Mesenchymal stem cell (in vitro differentiated cells and primary cell): Measurements from ENCODE around the gene IFT25.

Experiments used
- DNase-seq: peaks from one replicate; pipeline ENCODE4 v3.0.0-alpha.2; 2013
- H2AFZ ChIP-seq: one replicate; pipeline ENCODE4 v1.6.1; 2013; ENCODE audit warnings: low read depth, mild to moderate bottlenecking, control low read depth, inconsistent platforms, low read length, moderate library complexity
- H2AK5ac ChIP-seq: 2 replicates; pipeline ENCODE4 v1.6.1; 2013; ENCODE audit warnings: low read length, moderate library complexity, mild to moderate bottlenecking, inconsistent platforms; ENCODE audit not compliant: severe bottlenecking
- H2BK120ac ChIP-seq: one replicate; pipeline ENCODE4 v1.6.1; 2013; ENCODE audit warnings: low read depth, mild to moderate bottlenecking, inconsistent platforms, low read length, moderate library complexity
- H2BK12ac ChIP-seq, 2 experiments: one replicate each; pipeline ENCODE4 v1.6.1; 2013; ENCODE audit warnings: inconsistent platforms in 2 of 2, low read length in 2 of 2, mild to moderate bottlenecking in 2 of 2, moderate library complexity in 2 of 2, control low read depth in 1 of 2
- H2BK15ac ChIP-seq: one replicate; pipeline ENCODE4 v1.6.1; 2013; ENCODE audit warnings: mild to moderate bottlenecking, low read depth, inconsistent platforms; ENCODE audit not compliant: poor library complexity, severe bottlenecking
- H2BK5ac ChIP-seq: 2 replicates; pipeline ENCODE4 v1.6.1; 2013; ENCODE audit warnings: low read depth, mild to moderate bottlenecking, low read length, control low read depth, inconsistent platforms; ENCODE audit not compliant: poor library complexity, severe bottlenecking
- H3K14ac ChIP-seq, 2 experiments: one replicate each; pipeline ENCODE4 v1.6.1; 2013; ENCODE audit warnings: inconsistent platforms in 2 of 2, low read length in 2 of 2, control low read depth in 1 of 2, mild to moderate bottlenecking in 1 of 2, moderate library complexity in 1 of 2
- H3K18ac ChIP-seq, 2 experiments: one replicate each; pipeline ENCODE4 v1.6.1; 2013; ENCODE audit warnings: inconsistent platforms in 2 of 2, low read length in 2 of 2, control low read depth in 1 of 2, low read depth in 1 of 2, mild to moderate bottlenecking in 1 of 2
- H3K23ac ChIP-seq, 2 experiments: one replicate each; pipeline ENCODE4 v1.6.1; 2013; ENCODE audit warnings: inconsistent platforms in 2 of 2, low read length in 2 of 2, mild to moderate bottlenecking in 2 of 2, moderate library complexity in 2 of 2, control low read depth in 1 of 2
- H3K27ac ChIP-seq: 2 replicates; pipeline ENCODE4 v1.5.1; 2013; ENCODE audit warnings: mild to moderate bottlenecking, moderate library complexity, low read length, control low read depth, inconsistent platforms; ENCODE audit not compliant: poor library complexity, severe bottlenecking
- H3K27me3 ChIP-seq, 2 experiments: 2 replicates each; pipeline versions ENCODE4 v1.6.1 to v1.7.0; 2013; ENCODE audit warnings: low read length in 2 of 2, mild to moderate bottlenecking in 2 of 2, moderate library complexity in 2 of 2, control low read depth in 1 of 2, inconsistent platforms in 1 of 2; ENCODE audit not compliant: control insufficient read depth in 1 of 2, insufficient read depth in 1 of 2
- H3K36me3 ChIP-seq, 2 experiments: 2 replicates each; pipeline versions ENCODE4 v1.6.1 to v1.7.0; 2013; ENCODE audit warnings: low read length in 2 of 2, control low read depth in 1 of 2, inconsistent platforms in 1 of 2, low read depth in 1 of 2, mild to moderate bottlenecking in 1 of 2; ENCODE audit not compliant: insufficient read depth in 2 of 2, control insufficient read depth in 1 of 2
- H3K4ac ChIP-seq, 2 experiments: one replicate each; pipeline ENCODE4 v1.6.1; 2013; ENCODE audit warnings: inconsistent platforms in 2 of 2, low read length in 2 of 2, mild to moderate bottlenecking in 2 of 2, moderate library complexity in 2 of 2, control low read depth in 1 of 2, low read depth in 1 of 2
- H3K4me1 ChIP-seq: 2 replicates; pipeline ENCODE4 v1.6.1; 2013; ENCODE audit warnings: low read depth, low read length, control low read depth; ENCODE audit not compliant: control insufficient read depth, insufficient read depth
- H3K4me2 ChIP-seq: 2 replicates; pipeline ENCODE4 v1.6.1; 2013; ENCODE audit warnings: low read length, mild to moderate bottlenecking, inconsistent platforms; ENCODE audit not compliant: poor library complexity, severe bottlenecking
- H3K4me3 ChIP-seq, 2 experiments: 2 replicates each; pipeline versions ENCODE4 v1.5.1 to v1.7.0; 2013; ENCODE audit warnings: low read length in 2 of 2, mild to moderate bottlenecking in 2 of 2, control low read depth in 1 of 2, low read depth in 1 of 2; ENCODE audit not compliant: insufficient read depth in 1 of 2
- H3K79me1 ChIP-seq: replicated peaks from 2 replicates; pipeline ENCODE4 v1.6.1; 2013; ENCODE audit warnings: mild to moderate bottlenecking, control low read depth, low read length, inconsistent platforms; ENCODE audit not compliant: poor library complexity, severe bottlenecking
- H3K9ac ChIP-seq: 2 replicates; pipeline ENCODE4 v1.7.0; 2013; ENCODE audit warnings: mild to moderate bottlenecking, low read length, moderate library complexity
- H3K9me3 ChIP-seq: 2 replicates; pipeline ENCODE4 v1.7.0; 2013; ENCODE audit warnings: mild to moderate bottlenecking, low read length; ENCODE audit not compliant: control insufficient read depth
- H4K8ac ChIP-seq: one replicate; pipeline ENCODE4 v1.6.1; 2013; ENCODE audit warnings: inconsistent platforms, mild to moderate bottlenecking, low read length, moderate library complexity
- H4K91ac ChIP-seq: one replicate; pipeline ENCODE4 v1.6.1; 2013; ENCODE audit warnings: mild to moderate bottlenecking, low read length, inconsistent platforms
- WGBS: methylation state at CpG from one replicate; pipeline ENCODE4 v1.1.7; 2013; ENCODE audit warnings: mixed read lengths; 5-methylcytosine and 5-hydroxymethylcytosine counted together

The IFT25 gene

GRCh38 chr1:53964109-53964508, 18.6 kb upstream of the IFT25 start:
- H3K4me3 ChIP-seq, result no peak overlapping the region

GRCh38 chr1:53963460-53963859, 18.0 kb upstream of the IFT25 start:
- H3K14ac ChIP-seq, result no peak overlapping the region
- no peaks in the 10 kb centered on the region for H3K27me3 ChIP-seq
- no peaks in the 10 kb centered on the region for H3K9me3 ChIP-seq
- peaks cover 5% of the 10 kb centered on the region for H3K4me1 ChIP-seq
- H4K8ac ChIP-seq, result no peak overlapping the region
- no peak overlapping the region for H2AFZ ChIP-seq
- H4K91ac ChIP-seq, result no peak overlapping the region
- WGBS, result 97% methylated on average over 4 of the region's 4 CpGs
- no peak overlapping the region for H2BK15ac ChIP-seq
- no peak overlapping the region for H3K9ac ChIP-seq
- H2BK5ac ChIP-seq, result no peak overlapping the region
- no peak for DNase-seq
- no peak overlapping the region for H2AK5ac ChIP-seq
- H3K4ac ChIP-seq, result no peak overlapping the region
- H3K23ac ChIP-seq, result no peak overlapping the region
- peaks cover 15% of the 10 kb centered on the region for H3K79me1 ChIP-seq
- H3K27ac ChIP-seq, result no peak overlapping the region
- H2BK120ac ChIP-seq, result no peak overlapping the region
- no peak overlapping the region for H3K4me2 ChIP-seq
- no peak overlapping the region for H3K4me3 ChIP-seq
- peaks cover 35 to 88% of the 10 kb centered on the region in 2 experiments for H3K36me3 ChIP-seq
- no peak overlapping the region for H3K18ac ChIP-seq
- no peak overlapping the region for H2BK12ac ChIP-seq

More at GRCh38 chr1:53964109-53964508, 18.6 kb upstream of the IFT25 start:
- H2BK15ac ChIP-seq, result no peak overlapping the region
- no peak overlapping the region for H3K18ac ChIP-seq
- peaks cover 30 to 86% of the 10 kb centered on the region in 2 experiments for H3K36me3 ChIP-seq
- no peak overlapping the region for H2BK120ac ChIP-seq
- no peaks in the 10 kb centered on the region for H3K9me3 ChIP-seq
- no peak overlapping the region for H3K14ac ChIP-seq
- no peak overlapping the region for H2BK12ac ChIP-seq
- H3K4me1 ChIP-seq, result peaks cover 5% of the 10 kb centered on the region
- no peak overlapping the region for H3K4ac ChIP-seq
- H3K4me2 ChIP-seq, result no peak overlapping the region
- H3K23ac ChIP-seq, result no peak overlapping the region
- no peaks in the 10 kb centered on the region for H3K27me3 ChIP-seq
- 96% methylated on average over 5 of the region's 5 CpGs for WGBS
- H3K9ac ChIP-seq, result no peak overlapping the region
- peaks cover 13% of the 10 kb centered on the region for H3K79me1 ChIP-seq
- no peak overlapping the region for H3K27ac ChIP-seq
- no peak overlapping the region for H4K8ac ChIP-seq
- H2AK5ac ChIP-seq, result no peak overlapping the region
- no peak overlapping the region for H4K91ac ChIP-seq
- H2AFZ ChIP-seq, result no peak overlapping the region
- H2BK5ac ChIP-seq, result no peak overlapping the region
- no peak for DNase-seq

GRCh38 chr1:53962395-53962794, 16.9 kb upstream of the IFT25 start:
- peaks cover 3% of the 10 kb centered on the region for H3K4me1 ChIP-seq
- H3K18ac ChIP-seq, result no peak overlapping the region
- no peak overlapping the region for H2BK15ac ChIP-seq
- H3K27me3 ChIP-seq, result no peaks in the 10 kb centered on the region
- H4K8ac ChIP-seq, result no peak overlapping the region
- H3K4me2 ChIP-seq, result no peak overlapping the region
- no peak overlapping the region for H3K9ac ChIP-seq
- no peak overlapping the region for H3K27ac ChIP-seq
- no peak overlapping the region for H4K91ac ChIP-seq
- H3K4ac ChIP-seq, result no peak overlapping the region
- no peak overlapping the region for H2BK120ac ChIP-seq
- no peak overlapping the region for H2AK5ac ChIP-seq
- peaks cover 34 to 85% of the 10 kb centered on the region in 2 experiments for H3K36me3 ChIP-seq
- no peak overlapping the region for H2AFZ ChIP-seq
- peaks cover 18% of the 10 kb centered on the region for H3K79me1 ChIP-seq
- H3K4me3 ChIP-seq, result no peak overlapping the region
- WGBS, result 97% methylated on average over 3 of the region's 4 CpGs
- no peak overlapping the region for H3K23ac ChIP-seq
- no peak overlapping the region for H3K14ac ChIP-seq
- DNase-seq, result no peak
- no peaks in the 10 kb centered on the region for H3K9me3 ChIP-seq
- no peak overlapping the region for H2BK12ac ChIP-seq
- H2BK5ac ChIP-seq, result no peak overlapping the region

- H2BK12ac ChIP-seq, result no peak overlapping the region
- no peak overlapping the region for H2BK120ac ChIP-seq
Measured at GRCh38 chr1:53959664-53960250, 14.3 kb upstream of the IFT25 start.

More at GRCh38 chr1:53959664-53960250, 14.3 kb upstream of the IFT25 start:
- Histone ChIP-seq H3K4ac (no peak overlapping the region), H3K9me3 (no peaks in the 10 kb centered on the region), H3K36me3 (peaks cover 32 to 83% of the 10 kb centered on the region in 2 experiments), H3K27me3 (no peaks in the 10 kb centered on the region), H3K4me3 (no peak overlapping the region), H2BK15ac (no peak overlapping the region), H4K8ac (no peak overlapping the region), H3K18ac (no peak overlapping the region), H3K9ac (no peak overlapping the region), H3K23ac (no peak overlapping the region), H3K27ac (no peak overlapping the region), H3K14ac (no peak overlapping the region), H4K91ac (no peak overlapping the region), H2AK5ac (no peak overlapping the region), H2AFZ (no peak overlapping the region), H3K4me1 (peaks cover 1% of the 10 kb centered on the region), H2BK5ac (no peak overlapping the region), H3K4me2 (no peak overlapping the region), H3K79me1 (peaks cover 19% of the 10 kb centered on the region)
- DNase-seq, result peak; percentile 38
